Muscle layer of duodenum (tissue), 2 donors: ENCODE data around the gene TMEM63B.
A peak's percentile ranks its signal among the peaks of the same experiment; 100 is the strongest.

Source experiments
- H3K27ac ChIP-seq: one replicate; pipeline ENCODE4 v1.7.0; 2013; ENCODE audit warnings: mild to moderate bottlenecking, low read length
- H3K27me3 ChIP-seq: one replicate; pipeline ENCODE4 v1.7.0; 2013; ENCODE audit warnings: low read depth, mild to moderate bottlenecking, control low read depth, low read length
- H3K36me3 ChIP-seq, 2 donors: one replicate each; pipeline ENCODE4 v1.7.0; 2013; ENCODE audit warnings: low read length in 2 of 2, control low read depth in 1 of 2, mild to moderate bottlenecking in 1 of 2; ENCODE audit not compliant: insufficient read depth in 2 of 2, control insufficient read depth in 1 of 2
- H3K4me1 ChIP-seq, 2 donors: one replicate each; pipeline ENCODE4 v1.7.0; 2013; ENCODE audit warnings: low read length in 2 of 2, mild to moderate bottlenecking in 2 of 2, control low read depth in 1 of 2, moderate library complexity in 1 of 2; ENCODE audit not compliant: insufficient read depth in 2 of 2, control insufficient read depth in 1 of 2
- H3K4me3 ChIP-seq, 2 donors: one replicate each; pipeline ENCODE4 v1.7.0; 2013; ENCODE audit warnings: low read length in 2 of 2, low read depth in 1 of 2, mild to moderate bottlenecking in 1 of 2
- H3K9me3 ChIP-seq, 2 donors: one replicate each; pipeline ENCODE4 v1.7.0; 2013; ENCODE audit warnings: low read length in 2 of 2, control low read depth in 1 of 2, mild to moderate bottlenecking in 1 of 2; ENCODE audit not compliant: control insufficient read depth in 1 of 2
- donor health status: healthy.

Gene TMEM63B

DNA sequence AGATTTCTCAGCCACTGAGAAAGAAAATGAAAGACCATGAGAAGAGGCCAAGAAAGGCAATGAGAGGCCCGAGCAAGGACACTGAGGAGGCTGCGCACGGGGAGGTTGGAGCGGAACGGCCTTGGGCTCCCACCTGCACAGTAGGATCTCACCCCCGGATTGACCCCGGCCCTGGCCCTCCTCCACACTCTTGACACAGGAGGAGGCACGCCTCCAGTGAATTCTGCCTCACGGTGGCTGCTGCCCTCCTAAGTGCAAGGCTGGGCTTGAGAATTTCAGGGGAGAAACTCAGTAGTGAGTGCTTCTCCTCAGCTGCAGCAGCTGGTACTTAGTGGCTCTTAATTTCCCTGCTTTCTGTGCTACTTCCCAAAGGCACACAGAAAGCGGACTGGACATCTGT is 18.1 kb upstream of the TMEM63B start:
- no peak overlapping the region for H3K27ac ChIP-seq
- peaks cover 4 to 7% of the 10 kb centered on the region in 2 donors for H3K4me1 ChIP-seq
- no peak overlapping the region for H3K4me3 ChIP-seq
- H3K9me3 ChIP-seq, result no peaks in the 10 kb centered on the region
- peaks cover 39 to 54% of the 10 kb centered on the region in 2 donors for H3K36me3 ChIP-seq
- no peaks in the 10 kb centered on the region for H3K27me3 ChIP-seq

GRCh38 chr6:44110005-44110676 is 17.2 kb upstream of the TMEM63B start:
- Histone ChIP-seq H3K4me1 (peaks cover 4 to 7% of the 10 kb centered on the region in 2 donors), H3K27me3 (no peaks in the 10 kb centered on the region), H3K27ac (no peak overlapping the region), H3K4me3 (no peak overlapping the region), H3K36me3 (peaks cover 45 to 52% of the 10 kb centered on the region in 2 donors), H3K9me3 (no peaks in the 10 kb centered on the region)

- Histone ChIP-seq H3K4me3 (no peak overlapping the region), H3K4me1 (peaks cover 4 to 7% of the 10 kb centered on the region in 2 donors), H3K9me3 (no peaks in the 10 kb centered on the region), H3K27ac (peak overlapping the region; percentile 49), H3K27me3 (no peaks in the 10 kb centered on the region), H3K36me3 (peaks cover 46 to 52% of the 10 kb centered on the region in 2 donors)
Observed at GRCh38 chr6:44110966-44111365, 16.4 kb upstream of the TMEM63B start.

- Histone ChIP-seq H3K4me1 (peaks cover 0 to 7% of the 10 kb centered on the region in 2 donors), H3K36me3 (peaks cover 42 to 56% of the 10 kb centered on the region in 2 donors)
Observed at GRCh38 chr6:44111434-44112417, 15.6 kb upstream of the TMEM63B start.

DNA sequence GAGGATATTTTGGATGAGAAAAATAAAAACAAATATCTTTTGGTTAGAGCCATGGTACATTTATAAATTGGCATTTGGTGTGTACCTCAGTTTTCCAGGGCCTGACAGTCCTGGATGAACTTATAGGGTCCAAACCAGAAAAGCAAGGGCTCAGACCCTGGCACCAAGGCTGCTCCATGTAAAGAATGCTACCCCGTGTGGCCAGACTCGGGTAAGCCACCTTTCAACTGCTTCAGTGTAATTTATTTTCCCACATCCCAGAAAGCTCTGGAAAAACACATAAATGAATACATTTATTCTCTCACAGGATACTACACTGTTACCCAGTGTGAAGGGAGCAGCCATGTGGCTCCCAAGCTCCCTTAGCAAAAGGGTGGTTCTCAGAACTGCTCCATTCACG is 13.9 kb upstream of the TMEM63B start:
- H3K36me3 ChIP-seq, result peaks cover 42 to 51% of the 10 kb centered on the region in 2 donors
- H3K27ac ChIP-seq, result no peak overlapping the region
- H3K27me3 ChIP-seq, result no peaks in the 10 kb centered on the region
- H3K4me1 ChIP-seq, result peaks cover 0 to 11% of the 10 kb centered on the region in 2 donors
- H3K4me3 ChIP-seq, result no peak overlapping the region
- H3K9me3 ChIP-seq, result no peaks in the 10 kb centered on the region

More at GRCh38 chr6:44111434-44112417, 15.6 kb upstream of the TMEM63B start:
- no peaks in the 10 kb centered on the region for H3K27me3 ChIP-seq
- H3K4me3 ChIP-seq, result no peak overlapping the region
- no peaks in the 10 kb centered on the region for H3K9me3 ChIP-seq
- peak overlapping the region; percentile 49 for H3K27ac ChIP-seq

GRCh38 chr6:44115866-44116265 is 11.5 kb upstream of the TMEM63B start:
- Histone ChIP-seq H3K27ac (no peak overlapping the region), H3K27me3 (no peaks in the 10 kb centered on the region), H3K4me3 (no peak overlapping the region), H3K36me3 (peaks cover 33 to 34% of the 10 kb centered on the region in 2 donors), H3K9me3 (no peaks in the 10 kb centered on the region), H3K4me1 (peaks cover 5 to 11% of the 10 kb centered on the region in 2 donors)

- Histone ChIP-seq H3K27ac (no peak overlapping the region), H3K4me1 (peaks cover 4 to 5% of the 10 kb centered on the region in 2 donors)
Observed at GRCh38 chr6:44116641-44117382, 10.5 kb upstream of the TMEM63B start.

DNA sequence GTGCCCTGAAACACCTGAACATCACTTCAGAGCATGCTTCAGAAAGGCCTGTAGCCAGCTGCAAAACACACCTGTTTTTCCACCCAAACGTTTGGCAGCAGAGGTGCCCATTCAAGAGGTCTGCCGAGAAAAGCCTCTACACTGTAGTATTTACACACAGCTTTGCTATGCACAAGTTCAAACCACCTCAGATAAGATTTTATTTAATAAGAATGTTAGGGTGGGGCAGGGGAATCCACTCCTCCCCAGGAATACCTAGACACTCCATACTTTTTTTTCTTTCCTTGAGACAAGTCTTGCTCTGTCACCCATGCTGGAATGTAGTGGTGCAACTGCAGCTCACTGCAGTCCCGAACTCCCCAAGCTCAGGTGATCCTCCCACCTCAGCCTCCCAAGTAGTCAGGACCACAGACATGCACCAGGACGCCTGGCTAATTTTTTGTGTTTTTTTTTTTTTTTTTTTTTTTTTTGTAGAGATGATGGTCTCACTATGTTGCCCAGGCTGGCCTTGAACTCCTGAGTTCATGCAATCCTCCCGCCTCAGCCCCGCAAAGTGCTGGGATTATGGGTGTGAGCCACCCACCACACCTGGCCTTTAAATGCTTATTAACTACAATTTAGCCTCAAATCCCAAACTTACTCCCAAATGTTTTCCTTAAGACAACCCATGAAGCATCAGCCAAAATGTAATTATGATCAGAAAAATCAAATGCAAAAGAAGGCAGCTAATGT is 9.8 kb upstream of the TMEM63B start:
- H3K27ac ChIP-seq, result no peak overlapping the region
- no peaks in the 10 kb centered on the region for H3K27me3 ChIP-seq
- H3K4me1 ChIP-seq, result peaks cover 4 to 13% of the 10 kb centered on the region in 2 donors
- no peaks in the 10 kb centered on the region for H3K9me3 ChIP-seq
- peaks cover 19 to 21% of the 10 kb centered on the region in 2 donors for H3K36me3 ChIP-seq
- H3K4me3 ChIP-seq, result no peak overlapping the region

More at GRCh38 chr6:44116641-44117382, 10.5 kb upstream of the TMEM63B start:
- peaks cover 26 to 28% of the 10 kb centered on the region in 2 donors for H3K36me3 ChIP-seq
- no peaks in the 10 kb centered on the region for H3K9me3 ChIP-seq
- no peak overlapping the region for H3K4me3 ChIP-seq
- H3K27me3 ChIP-seq, result no peaks in the 10 kb centered on the region

GRCh38 chr6:44119704-44120262 is 7.6 kb upstream of the TMEM63B start:
- Histone ChIP-seq H3K36me3 (peaks cover 4 to 5% of the 10 kb centered on the region in 2 donors), H3K27ac (no peak overlapping the region), H3K9me3 (no peaks in the 10 kb centered on the region), H3K4me1 (peaks cover 10 to 33% of the 10 kb centered on the region in 2 donors), H3K4me3 (no peak overlapping the region), H3K27me3 (no peaks in the 10 kb centered on the region)

GRCh38 chr6:44120692-44121443 is 6.5 kb upstream of the TMEM63B start:
- Histone ChIP-seq H3K9me3 (no peaks in the 10 kb centered on the region), H3K27ac (no peak overlapping the region), H3K4me3 (no peak overlapping the region), H3K4me1 (peaks cover 12 to 43% of the 10 kb centered on the region in 2 donors), H3K27me3 (no peaks in the 10 kb centered on the region), H3K36me3 (peaks cover 0 to 4% of the 10 kb centered on the region in 2 donors)
